Natural killer cell (primary cell): ENCODE data around the gene C1QTNF9. TPM values are rescaled to one million over a fixed set of nuclear protein-coding genes. Genes with fewer than 3 reads are reported as not detected.
A peak's percentile ranks its signal among the peaks of the same experiment; 100 is the strongest.

Experiments
- ATAC-seq, 3 donors: fragments of 150-1000 bp in 2 of 3; fragments of 200-7000 bp in 1 of 3; cut with Tn5 transposase; 1 replicate in 1 of 3; 2 replicates in 2 of 3; pipeline ENCODE4 v1.10.0; 2021; ENCODE audit warnings: mild to moderate bottlenecking in 2 of 3, moderate library complexity in 2 of 3
- DNase-seq, 2 donors: peaks; one replicate each; pipeline versions ENCODE4 v3.0.0 to v3.0.0-alpha.2; 2013 to 2021; ENCODE audit warnings: mixed read lengths in 1 of 2
- H3K27ac ChIP-seq: one replicate; pipeline ENCODE4 v1.5.1; 2013; ENCODE audit warnings: mild to moderate bottlenecking, low read length
- H3K27me3 ChIP-seq: one replicate; pipeline ENCODE4 v1.6.1; 2013; ENCODE audit warnings: low read length; ENCODE audit not compliant: control insufficient read depth, insufficient read depth
- H3K36me3 ChIP-seq: one replicate; pipeline ENCODE4 v1.6.1; 2013; ENCODE audit warnings: low read length; ENCODE audit not compliant: control insufficient read depth, insufficient read depth
- H3K4me1 ChIP-seq: one replicate; pipeline ENCODE4 v1.6.1; 2013; ENCODE audit warnings: low read length; ENCODE audit not compliant: control insufficient read depth, insufficient read depth
- H3K4me3 ChIP-seq: one replicate; pipeline ENCODE4 v1.5.1; 2013; ENCODE audit warnings: low read length
- H3K9me3 ChIP-seq: one replicate; pipeline ENCODE4 v1.6.1; 2013; ENCODE audit warnings: low read length; ENCODE audit not compliant: control insufficient read depth, insufficient read depth
- H3K27ac Mint-ChIP-seq, 2 donors: one replicate each; pipeline ENCODE4 v1.8.0; 2022; ENCODE audit warnings: mild to moderate bottlenecking in 2 of 2, mixed read lengths in 2 of 2, moderate library complexity in 1 of 2
- H3K27me3 Mint-ChIP-seq, 2 donors: one replicate each; pipeline ENCODE4 v1.8.0; 2022; ENCODE audit warnings: low read depth in 2 of 2, mixed read lengths in 2 of 2
- H3K36me3 Mint-ChIP-seq: one replicate; pipeline ENCODE4 v1.8.0; 2022; ENCODE audit warnings: mixed read lengths
- H3K4me1 Mint-ChIP-seq, 2 donors: one replicate each; pipeline ENCODE4 v1.8.0; 2022; ENCODE audit warnings: mixed read lengths in 2 of 2
- H3K4me3 Mint-ChIP-seq: one replicate; pipeline ENCODE4 v1.8.0; 2022; ENCODE audit warnings: mild to moderate bottlenecking, moderate library complexity, mixed read lengths
- H3K9me3 Mint-ChIP-seq, 2 donors: one replicate each; pipeline ENCODE4 v1.8.0; 2022; ENCODE audit warnings: mixed read lengths in 2 of 2
- CTCF ChIP-seq: fragments of 200-600 bp; IDR thresholded peaks from one replicate; pipeline ENCODE4 v1.8.0; 2022; ENCODE audit warnings: antibody characterized with exemption
- WGBS: methylation state at CpG from one replicate; pipeline ENCODE4 v1.1.7; 2013; ENCODE audit warnings: missing lambda C conversion rate; ENCODE audit not compliant: insufficient coverage; 5-methylcytosine and 5-hydroxymethylcytosine counted together
- intact Hi-C: fragments of 100-400 bp; cut with micrococcal nuclease; formaldehyde crosslinking; loops from one replicate; pipeline ENCODE4 v1.14.2; 2022
- total RNA-seq, 4 donors: library from RNA; stranded (reverse); fragments of 120-200 nt in 1 of 4; gene quantifications; one replicate each; pipeline versions ENCODE4 v1.2.3 to v1.2.4, GENCODE V29; 2013 to 2022

The C1QTNF9 gene
- total RNA-seq, 3 donors from 2014 or later (not counting 1 experiment from before 2014, with no cell fraction given), result 0.25 TPM; not detected in 2

- H3K4me3 ChIP-seq, result peak overlapping the region; percentile 45
- peak; percentile 63 to 82 for DNase-seq
- peak; percentile 15 to 56 (median 30) for ATAC-seq
- no peak for TF ChIP-seq CTCF
- WGBS, result under 1% methylated on average over 9 of the region's 10 CpGs
- Mint-ChIP-seq H3K4me3 (peak overlapping the region; percentile 94), H3K9me3 (peaks cover 2 to 3% of the 10 kb centered on the region in 2 donors), H3K27me3 (peaks cover 3 to 8% of the 10 kb centered on the region in 2 donors), H3K27ac (peak overlapping the region; percentile 95 to 98), H3K36me3 (peaks cover 8% of the 10 kb centered on the region), H3K4me1 (peaks cover 90 to 91% of the 10 kb centered on the region in 2 donors)
- H3K4me1 ChIP-seq, result peaks cover 81% of the 10 kb centered on the region
- no peaks in the 10 kb centered on the region for H3K36me3 ChIP-seq
- intact Hi-C loops, result loop anchor here (5.0 kb wide), 2 partner anchors 242 to 288 kb away; partner anchors contain the start of gene PARP4
- no peaks in the 10 kb centered on the region for H3K27me3 ChIP-seq
- peak overlapping the region; percentile 96 for H3K27ac ChIP-seq
- peaks cover 3% of the 10 kb centered on the region for H3K9me3 ChIP-seq
Observed at GRCh38 chr13:24270639-24271141, 38.7 kb upstream of the C1QTNF9 start.

- Histone ChIP-seq H3K27ac (peak overlapping the region; percentile 96), H3K9me3 (peaks cover 3% of the 10 kb centered on the region), H3K4me1 (peaks cover 80% of the 10 kb centered on the region), H3K36me3 (no peaks in the 10 kb centered on the region), H3K4me3 (peak overlapping the region; percentile 45), H3K27me3 (no peaks in the 10 kb centered on the region)
- Mint-ChIP-seq H3K27me3 (peaks cover 3 to 8% of the 10 kb centered on the region in 2 donors), H3K4me1 (peaks cover 90 to 93% of the 10 kb centered on the region in 2 donors), H3K36me3 (peaks cover 8% of the 10 kb centered on the region), H3K27ac (peak overlapping the region; percentile 95 to 98), H3K4me3 (peak overlapping the region; percentile 94), H3K9me3 (peaks cover 2 to 3% of the 10 kb centered on the region in 2 donors)
- intact Hi-C loops, result loop anchor here (5.0 kb wide), 2 partner anchors 241 to 289 kb away; partner anchors contain the start of gene PARP4
- ATAC-seq (no peak), DNase-seq (no peak)
- no peak for TF ChIP-seq CTCF
- 0% methylated on average over 1 of the region's 1 CpG for WGBS
Observed at GRCh38 chr13:24271231-24271600, 38.2 kb upstream of the C1QTNF9 start.

- Histone ChIP-seq H3K36me3 (no peaks in the 10 kb centered on the region), H3K4me3 (peak overlapping the region; percentile 45), H3K4me1 (peaks cover 78% of the 10 kb centered on the region), H3K27me3 (no peaks in the 10 kb centered on the region), H3K9me3 (peaks cover 3% of the 10 kb centered on the region), H3K27ac (peak overlapping the region; percentile 96)
- Mint-ChIP-seq H3K36me3 (peaks cover 8% of the 10 kb centered on the region), H3K4me3 (peak overlapping the region; percentile 94), H3K27ac (peak overlapping the region; percentile 95 to 98), H3K4me1 (peaks cover 92 to 93% of the 10 kb centered on the region in 2 donors), H3K9me3 (peaks cover 2 to 3% of the 10 kb centered on the region in 2 donors), H3K27me3 (peaks cover 3 to 8% of the 10 kb centered on the region in 2 donors)
- intact Hi-C loops, result loop anchor here (5.0 kb wide), 2 partner anchors 240 to 290 kb away; partner anchors contain the start of gene PARP4
- ATAC-seq (peak; percentile 42 to 74 (median 61)), DNase-seq (peak; percentile 52 to 90)
- no peak for TF ChIP-seq CTCF
- 1% methylated on average over 23 of the region's 25 CpGs for WGBS
Observed at GRCh38 chr13:24271601-24272451, 37.6 kb upstream of the C1QTNF9 start.
